Stimulated activated CD8-positive, alpha-beta memory T cell treated with anti-CD3 and anti-CD28 coated beads, Interleukin-7, amount 100 ng/mL, for 1 hour (primary cell): ENCODE data around the gene RETSAT.
A peak's percentile ranks its signal among the peaks of the same experiment; 100 is the strongest.
"Not testable (repeated sequence)": the region's sequence is repeated elsewhere in the genome, so short reads cannot be mapped to it uniquely, and the experiment has no call there.

Source experiments
- DNase-seq, 2 donors: peaks; one replicate each; pipeline ENCODE4 v3.0.0-alpha.2; 2020; ENCODE audit warnings: low read depth in 2 of 2

RETSAT gene

DNA sequence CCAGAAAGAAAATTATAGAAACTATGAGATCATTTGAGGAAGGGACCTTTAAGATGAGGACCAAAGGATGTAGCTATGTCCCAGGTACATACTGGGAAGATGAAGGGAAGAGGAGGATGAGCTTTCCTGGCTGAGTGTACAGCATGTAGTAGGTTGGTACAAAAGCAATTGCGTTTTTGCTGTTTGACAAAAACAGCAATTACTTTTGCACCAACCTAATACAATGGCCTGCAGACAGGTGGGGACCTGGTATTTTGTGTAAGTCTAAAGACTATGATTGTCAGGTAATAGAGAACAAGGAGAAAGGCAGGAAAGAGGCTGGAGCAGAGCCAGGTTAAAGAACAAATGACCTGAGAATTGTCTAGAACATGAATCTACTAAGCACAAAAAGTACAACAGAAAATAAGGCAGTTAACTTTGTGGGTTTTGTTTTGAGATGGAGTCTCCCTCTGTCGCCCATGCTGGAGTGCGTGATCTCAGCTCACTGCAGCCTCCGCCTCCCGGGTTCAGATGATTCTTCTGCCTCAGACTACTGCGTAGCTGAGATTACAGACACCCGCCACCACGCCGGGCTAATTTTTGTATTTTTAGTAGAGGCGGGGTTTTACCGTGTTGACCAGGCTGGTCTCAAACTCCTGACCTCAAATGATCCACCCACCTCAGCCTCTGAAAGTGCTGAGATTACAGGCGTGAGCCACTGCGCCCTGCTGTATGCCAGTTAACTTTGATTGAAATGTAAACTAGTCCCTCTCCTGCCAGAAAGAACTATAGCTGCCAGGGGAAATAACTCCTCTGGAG, 23.3 kb downstream of the RETSAT start:
- no peak for DNase-seq

DNA sequence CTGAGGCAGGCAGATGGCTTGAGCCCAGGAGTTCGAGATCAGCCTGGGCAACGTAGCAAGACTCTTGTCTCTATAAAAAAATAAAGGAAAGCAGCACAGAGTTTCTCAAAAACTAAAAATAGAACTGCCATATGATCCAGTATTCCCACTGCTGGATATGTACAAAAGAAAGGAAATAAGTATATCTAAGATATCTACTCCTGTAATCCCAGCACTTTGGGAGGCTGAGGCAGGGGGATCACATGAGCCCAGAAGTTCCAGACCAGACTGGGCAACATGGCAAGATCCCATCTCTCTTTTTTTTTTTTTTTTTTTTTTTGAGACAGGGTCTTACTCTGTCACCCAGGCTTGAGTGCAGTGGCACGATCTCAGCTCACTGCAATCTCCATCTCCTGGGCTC, 24.6 kb downstream of the RETSAT start:
- not testable (repeated sequence) for DNase-seq

DNA sequence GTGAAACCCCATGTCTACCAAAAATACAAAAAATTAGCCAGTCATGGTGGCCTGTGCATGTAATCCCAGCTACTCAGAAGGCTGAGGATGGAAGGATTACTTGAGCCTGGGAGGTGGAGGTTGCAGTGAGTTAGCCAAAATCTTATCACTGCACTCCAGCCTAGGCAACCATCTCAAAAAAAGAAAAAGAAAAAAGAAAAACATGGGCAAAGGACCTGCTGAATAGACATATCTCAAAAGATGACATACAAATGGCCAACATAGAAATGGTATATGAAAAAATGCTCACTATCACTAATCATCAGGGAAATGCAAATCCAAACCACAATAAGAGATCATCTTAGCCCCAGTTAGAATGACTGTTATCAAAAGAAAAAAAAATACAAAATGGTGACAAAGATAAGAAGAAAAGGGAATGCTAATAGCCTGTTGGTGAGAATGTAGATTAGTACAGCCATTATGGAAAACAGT, 25.1 kb downstream of the RETSAT start:
- no peak for DNase-seq

DNA sequence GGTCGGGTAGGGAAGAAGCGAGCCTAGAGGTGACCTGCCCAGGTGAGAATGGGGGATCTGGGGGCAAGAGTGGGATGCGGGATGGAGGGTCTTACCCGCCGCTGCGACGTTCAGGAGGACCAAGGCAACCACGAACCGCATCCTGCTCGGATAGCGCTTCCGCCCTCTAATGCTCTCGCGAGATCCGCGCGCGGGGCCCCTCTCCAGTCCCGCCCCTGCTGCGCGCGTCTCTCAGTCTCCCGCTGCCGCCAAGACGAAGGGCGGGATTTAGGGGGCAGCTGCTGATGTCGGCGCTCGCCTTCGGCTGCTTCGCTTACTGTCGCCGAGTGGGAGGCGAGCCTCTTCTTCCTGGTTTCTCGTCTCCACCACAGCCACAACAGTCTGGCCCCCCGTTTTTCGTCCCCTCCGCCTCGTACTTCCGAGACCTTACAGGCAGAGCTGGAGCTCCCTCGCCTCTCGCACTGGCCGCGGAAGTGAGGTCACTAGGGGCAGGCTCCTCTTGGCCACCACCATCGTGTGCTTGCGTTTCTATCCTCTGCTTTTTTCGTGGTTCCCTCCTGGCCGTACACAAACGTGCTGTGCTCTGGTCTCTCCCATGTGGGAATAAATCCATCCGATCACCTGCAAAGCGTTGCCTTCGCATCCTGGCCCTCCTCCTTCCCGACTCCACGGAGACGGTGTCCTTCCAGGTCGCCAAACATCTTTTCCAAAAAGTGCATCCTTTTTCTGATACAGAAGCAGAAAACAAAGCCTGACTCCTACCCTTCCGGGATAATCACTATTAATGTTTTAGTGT, 26.3 kb downstream of the RETSAT start, which contains the start of gene TGOLN2:
TSS of gene TGOLN2 (minus strand) at position 168 of the 796 bp plus-strand sequence. CDS start at position 141, 27 bp downstream.
- DNase-seq, result peak; percentile 85 to 87

DNA sequence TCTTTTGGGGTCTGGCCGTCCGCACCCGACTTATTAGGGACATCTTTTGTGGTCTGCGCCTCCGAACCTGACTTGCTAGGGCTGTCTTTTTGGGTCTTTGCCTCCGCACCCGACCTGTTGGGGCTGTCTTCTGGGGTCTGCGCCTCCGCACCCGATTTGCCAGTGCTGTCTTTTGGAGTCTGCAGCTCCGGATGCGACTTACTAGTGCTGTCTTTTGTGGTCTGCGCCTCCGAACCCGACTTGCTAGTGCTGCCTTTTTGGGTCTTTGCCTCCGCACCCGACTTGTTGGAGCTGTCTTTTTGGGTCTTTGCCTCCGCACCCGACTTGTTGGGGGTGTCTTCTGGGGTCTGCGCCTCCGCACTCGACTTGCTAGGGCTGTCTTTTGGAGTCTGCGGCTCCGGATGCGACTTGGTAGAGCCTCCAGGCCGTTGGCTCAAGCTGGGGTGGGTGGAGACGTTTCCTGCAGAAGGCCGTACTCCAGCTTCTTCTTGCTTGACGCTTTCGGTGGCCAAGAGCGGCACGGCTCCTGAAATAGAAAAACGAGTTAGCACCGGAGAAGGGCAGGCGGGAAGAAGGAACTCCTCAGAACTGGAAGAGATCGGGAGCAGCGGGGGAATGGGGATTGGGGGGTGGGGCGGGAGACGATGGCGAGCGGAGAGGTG, 27.0 kb downstream of the RETSAT start:
- DNase-seq, result peak; percentile 25

DNA sequence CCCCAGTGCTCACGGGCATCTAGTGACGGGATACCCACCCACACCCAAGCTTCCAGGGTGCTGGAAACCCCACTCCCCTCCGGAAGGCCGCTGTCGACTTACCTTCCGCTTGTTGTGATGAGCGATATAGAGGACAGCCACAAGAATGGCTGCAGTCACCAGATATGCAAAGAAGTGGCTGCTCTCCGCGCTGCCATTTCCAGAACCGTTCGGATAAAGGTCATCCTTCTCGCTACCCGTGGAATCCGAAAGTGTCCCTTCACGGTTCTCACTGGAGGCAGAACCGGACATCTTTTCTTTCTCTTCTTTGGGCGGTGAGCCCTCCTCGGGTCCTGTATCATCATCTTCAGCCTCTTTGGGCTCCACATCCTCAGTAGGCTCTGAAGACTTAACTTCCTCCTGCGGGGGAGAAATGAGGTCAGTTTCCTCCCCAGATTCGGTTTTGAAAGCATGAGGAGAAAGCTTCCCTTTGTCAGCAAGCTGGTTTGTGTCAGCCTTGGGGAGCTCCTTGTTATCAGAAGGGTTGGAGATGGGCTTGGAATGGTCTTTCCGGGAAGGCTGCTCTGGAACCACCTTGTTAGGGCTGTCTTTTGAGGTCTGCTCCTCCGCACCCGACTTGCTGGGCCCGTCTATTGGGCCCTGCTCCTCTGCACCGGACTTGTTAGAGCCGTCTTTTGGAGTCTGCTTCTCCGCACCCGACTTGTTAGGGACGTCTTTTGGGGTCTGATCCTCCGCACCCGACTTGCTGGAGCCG, 27.7 kb downstream of the RETSAT start:
- no peak for DNase-seq

DNA sequence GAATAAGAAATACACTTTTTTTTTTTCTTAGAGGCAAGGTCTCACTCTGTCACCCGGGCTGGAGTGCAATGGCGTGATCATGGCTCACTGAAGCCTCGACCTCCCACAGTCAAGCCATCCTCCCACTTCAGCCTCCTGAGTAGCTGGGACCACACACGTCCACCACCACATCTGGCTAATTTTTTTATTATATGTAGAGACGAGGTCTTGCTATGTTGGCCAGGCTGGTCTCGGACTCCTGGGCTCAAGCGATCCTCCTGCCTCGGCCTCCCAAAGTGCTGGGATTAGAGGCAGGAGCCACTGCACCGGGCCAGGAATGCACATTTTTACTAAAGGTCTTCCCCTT, 28.9 kb downstream of the RETSAT start:
- DNase-seq, result no peak

DNA sequence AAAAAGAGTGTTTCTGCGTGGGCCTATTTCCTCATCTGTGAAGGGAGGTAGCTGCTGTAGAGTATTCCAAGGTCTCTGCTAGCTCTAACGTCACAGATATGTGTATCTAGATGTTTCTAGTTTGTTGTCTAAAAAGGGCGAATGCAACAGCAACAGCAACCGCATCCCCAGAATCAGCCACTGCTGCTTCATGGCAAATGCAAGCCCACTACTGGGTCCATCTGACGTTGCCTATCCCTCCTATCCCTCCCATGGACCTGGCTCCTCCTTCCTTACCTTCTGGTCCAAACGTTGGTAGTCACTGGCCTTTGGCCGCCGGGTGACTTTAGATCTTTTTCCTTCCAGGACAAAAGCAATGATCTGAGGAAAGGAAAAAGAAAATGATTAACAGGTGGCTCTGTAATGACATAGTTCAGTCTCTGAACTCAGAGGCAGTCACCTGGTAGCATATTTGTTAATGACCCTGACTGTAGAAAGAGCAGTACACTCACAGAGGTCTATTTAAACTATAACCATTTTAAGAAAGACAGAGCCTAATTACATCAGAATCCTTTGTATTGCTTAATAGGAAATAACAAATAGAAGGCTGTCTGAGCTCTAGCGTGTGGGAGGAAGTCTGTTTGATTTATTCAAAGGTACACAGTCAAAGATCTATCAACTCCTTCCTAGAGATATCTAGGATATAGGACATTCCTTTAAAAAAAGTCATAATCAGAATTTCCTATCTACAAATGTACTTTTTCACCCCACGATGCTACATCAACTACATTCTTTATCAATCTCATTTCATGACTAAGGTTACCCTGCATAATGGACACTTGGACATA, 29.5 kb downstream of the RETSAT start:
- no peak for DNase-seq

DNA sequence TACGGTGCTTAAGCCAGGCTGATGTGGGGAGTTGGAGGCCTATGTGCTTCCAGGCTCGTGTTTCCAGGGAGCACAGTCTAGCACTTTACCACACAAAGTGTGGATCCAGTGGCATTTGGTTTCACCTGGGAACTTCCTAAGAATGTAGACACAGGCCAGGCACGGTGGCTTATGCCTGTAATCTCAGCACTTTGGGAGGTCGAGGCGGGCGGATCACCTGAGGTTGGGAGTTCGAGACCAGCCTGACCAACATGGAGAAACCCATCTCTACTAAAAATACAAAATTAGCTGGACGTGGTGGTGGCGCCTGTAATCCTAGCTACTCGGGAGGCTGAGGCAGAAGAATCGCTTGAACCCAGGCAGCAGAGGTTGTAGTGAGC, 30.4 kb downstream of the RETSAT start:
- DNase-seq, result not testable (repeated sequence)

DNA sequence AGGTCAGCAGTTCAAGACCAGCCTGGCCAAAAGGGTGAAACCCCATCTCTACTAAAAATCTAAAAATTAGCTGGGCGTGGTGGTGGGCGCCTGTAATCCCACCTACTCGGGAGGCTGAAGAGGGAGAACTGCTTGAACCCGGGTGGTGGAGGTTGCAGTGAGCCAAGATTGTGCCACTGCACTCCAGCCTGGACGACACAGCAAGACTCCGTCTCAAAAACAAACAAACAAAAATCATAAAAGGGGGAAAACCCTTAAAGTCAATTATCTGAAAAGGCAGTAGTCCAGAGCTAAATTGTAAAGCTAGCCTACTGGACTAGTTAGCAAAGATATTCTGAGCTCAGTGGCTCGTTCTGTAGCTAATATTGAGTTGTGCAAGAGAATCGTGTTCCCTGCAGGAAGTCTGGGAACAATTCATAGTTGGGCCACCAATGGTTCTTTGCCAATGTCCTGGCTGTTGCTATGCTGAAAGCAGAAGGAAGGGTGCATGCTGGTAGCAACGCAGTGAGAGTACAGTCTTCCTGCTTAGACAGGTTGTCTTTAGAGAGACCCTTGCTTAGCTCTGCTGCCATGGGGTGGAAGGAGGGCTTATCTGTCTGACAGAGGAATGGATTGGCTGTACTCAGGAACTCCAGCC, 30.9 kb downstream of the RETSAT start:
- no peak for DNase-seq

DNA sequence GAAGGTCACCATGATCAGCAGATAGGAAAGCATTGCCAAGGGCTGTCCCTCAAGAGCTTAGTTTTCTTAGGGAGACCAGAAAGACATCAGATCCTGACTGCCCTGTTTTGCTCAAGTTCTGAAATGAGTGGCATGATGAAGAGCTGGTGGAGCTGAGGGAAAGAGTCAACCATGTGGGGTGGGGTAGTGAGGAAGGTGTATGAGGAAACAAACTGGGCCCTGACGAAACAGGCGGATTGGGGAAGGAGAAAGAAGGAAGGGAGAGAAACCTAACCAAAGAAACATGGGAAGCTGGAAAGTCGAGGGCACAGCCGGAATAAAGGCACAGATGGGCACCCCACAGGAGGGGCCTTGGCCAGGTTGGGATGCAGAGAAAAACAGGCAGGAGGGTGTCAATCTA, 34.5 kb downstream of the RETSAT start:
- DNase-seq, result no peak

DNA sequence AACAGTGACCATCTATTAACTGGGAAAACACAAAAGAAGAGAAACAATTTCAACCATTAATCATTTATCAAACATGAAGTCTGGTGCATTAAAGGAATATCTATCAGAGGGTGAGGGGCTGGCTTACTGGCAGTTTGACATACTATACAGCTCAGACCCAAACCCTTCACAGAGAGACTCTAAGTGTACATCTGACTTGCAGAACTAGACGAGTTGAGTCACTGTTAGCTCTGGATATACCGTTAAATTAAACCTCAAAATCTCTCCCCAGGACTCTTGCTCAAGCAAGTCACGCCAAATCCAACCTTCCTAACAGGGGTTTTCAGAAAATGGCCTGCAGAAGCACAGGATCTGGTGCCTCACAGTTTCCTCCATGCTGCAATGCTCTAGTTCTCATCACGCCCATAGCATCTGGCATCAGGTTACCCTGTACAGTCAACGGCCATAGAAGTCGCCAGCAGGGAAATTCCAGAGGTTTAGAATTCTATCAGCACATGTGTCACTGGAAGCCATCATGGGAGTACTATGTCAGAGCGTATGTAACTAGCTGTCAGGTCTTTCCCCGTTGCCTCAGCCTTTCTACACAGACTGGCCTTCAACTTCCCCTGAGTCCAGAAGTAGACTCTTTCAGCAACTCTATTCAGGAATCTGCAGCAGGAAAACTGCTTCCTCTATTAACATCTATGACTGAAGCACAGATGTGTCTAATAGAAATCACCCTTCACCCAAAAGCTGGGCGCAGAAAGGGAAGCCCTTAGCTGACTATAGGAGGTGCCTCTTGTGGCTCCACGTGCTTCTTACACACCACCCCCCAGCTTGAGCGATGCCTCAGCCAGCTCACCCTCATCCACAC, 35.9 kb downstream of the RETSAT start:
- DNase-seq, result no peak

DNA sequence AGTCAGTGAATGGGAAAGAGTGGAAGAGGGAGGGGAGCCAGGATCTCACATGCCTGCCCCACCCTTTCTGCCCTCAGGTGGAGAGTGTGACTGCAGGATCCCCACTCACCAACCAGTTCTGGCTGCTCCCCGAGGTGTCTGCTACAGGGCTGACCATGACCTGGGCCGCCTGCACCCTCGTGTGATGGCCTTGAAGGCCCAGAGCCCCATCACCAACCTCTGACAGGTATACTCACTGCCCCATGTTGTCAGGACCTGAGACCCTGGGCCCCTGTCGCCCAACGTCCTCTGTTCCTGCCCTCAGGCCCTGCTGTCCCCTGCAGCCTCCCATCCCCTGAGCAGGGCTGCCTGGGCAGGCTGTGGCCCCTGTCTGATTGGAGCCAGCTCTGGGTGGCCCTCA, 38.4 kb downstream of the RETSAT start:
- DNase-seq, result not testable (repeated sequence)

DNA sequence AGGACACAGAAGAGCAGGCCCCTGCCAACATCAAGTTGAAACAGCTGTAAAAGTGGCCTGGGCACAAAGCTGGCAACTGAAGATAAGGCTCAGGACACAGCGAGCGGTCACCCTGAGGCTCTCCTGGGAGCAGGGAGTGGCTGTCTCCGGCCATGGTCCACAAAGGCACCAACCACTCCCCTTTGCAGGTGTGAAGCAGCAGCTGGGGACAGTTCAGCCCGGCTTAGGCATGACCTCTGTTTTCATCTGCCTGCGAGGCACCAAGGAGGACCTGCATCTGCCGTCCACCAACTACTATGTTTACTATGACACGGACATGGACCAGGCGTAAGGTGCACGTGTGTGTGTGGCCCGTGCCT, 39.5 kb downstream of the RETSAT start:
- DNase-seq, result no peak

DNA sequence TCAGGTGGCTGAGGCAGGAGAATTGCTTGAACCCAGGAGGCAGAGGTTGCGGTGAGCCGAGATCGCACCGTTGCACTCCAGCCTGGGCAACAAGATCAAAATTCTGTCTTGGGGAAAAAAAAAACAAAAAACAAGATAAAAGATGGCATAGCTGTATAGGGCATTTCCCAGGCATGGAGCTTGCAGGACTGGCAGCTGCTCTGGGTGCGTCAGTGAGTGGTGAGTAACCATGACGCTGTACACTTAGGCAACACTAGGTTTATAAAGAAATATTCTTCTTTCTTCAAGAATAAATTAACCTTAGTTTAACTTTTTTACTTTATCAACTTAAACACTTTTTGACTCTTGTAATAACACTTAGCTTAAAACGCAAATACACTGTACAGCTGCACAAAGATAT, 41.9 kb downstream of the RETSAT start:
- DNase-seq, result no peak

DNA sequence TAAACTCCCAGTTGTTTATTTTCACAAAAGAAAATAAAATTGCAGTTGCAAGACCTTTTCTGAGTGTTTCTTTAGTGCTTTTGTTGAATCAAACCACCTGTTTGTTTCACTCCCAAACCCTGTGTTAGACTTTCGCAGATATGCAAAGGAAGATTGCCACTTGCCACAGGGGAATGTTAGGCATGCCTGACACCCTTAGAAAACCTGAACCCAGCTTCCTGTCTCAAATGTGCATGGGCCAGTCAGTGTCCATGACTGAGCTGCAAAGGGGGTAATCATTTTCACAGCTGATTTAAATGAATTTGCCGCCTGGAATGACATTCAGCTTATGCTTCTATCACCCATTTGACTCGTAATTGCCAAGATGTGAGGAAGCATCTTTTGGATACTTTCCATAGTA, 44.0 kb downstream of the RETSAT start:
- no peak for DNase-seq

DNA sequence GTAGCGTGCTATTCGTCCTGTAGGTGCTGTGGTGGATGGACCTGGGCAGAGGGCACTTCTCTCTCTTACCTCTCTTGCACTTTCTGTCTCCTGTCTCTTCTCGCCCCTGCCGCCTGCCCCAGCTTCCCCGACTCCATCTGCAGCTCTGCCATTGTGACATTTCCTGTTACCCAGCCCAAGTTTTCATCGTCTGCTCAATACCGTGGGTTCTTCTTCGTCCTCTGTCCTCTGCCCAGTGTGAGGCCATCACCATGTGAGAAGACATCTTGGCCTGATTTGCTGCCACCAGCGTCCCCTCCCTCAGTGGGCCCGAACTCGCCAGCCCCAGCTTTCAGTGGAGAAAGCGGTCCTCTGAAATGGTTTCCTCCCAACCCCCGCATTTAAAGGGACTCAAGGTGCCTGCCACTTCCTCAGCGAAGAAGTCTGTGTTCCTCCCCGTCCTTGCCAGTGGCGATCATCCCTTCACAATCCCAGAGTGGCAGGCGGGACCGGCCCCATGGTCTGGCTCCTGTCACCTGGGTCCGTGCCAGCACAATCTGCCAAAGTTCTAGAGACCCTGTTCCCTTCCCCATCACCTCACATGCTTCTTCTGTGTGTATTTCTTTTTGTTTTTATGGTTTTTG, 44.5 kb downstream of the RETSAT start:
- DNase-seq, result no peak

DNA sequence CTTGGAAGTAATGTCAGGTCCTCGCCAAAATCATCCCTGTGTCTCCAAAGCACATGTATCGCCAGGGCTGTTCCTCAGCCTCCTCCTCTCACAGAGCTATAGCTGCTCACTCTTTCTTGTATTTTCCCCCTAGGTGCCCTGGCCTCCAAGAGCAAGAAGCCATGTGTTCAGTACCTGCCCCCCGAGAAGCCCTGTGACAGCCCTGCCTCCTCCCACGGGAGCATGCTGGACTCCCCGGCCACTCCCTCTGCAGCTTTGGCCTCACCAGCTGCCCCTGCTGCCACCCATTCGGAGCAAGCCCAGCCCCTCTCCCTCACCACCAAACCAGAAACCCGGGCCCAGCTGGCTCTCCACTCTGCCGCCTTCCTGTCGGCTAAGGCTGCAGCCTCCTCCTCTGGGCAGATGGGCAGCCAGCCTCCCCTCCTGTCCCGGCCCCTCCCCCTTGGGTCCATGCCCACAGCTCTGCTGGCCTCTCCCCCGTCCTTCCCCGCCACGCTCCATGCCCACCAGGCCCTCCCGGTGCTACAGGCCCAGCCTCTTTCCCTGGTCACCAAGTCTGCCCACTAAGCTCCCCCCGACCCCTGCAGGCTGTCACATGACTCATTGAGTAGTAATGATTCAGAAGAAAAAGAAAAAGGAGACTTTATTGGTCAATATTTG, 45.3 kb downstream of the RETSAT start:
- DNase-seq, result no peak

DNA sequence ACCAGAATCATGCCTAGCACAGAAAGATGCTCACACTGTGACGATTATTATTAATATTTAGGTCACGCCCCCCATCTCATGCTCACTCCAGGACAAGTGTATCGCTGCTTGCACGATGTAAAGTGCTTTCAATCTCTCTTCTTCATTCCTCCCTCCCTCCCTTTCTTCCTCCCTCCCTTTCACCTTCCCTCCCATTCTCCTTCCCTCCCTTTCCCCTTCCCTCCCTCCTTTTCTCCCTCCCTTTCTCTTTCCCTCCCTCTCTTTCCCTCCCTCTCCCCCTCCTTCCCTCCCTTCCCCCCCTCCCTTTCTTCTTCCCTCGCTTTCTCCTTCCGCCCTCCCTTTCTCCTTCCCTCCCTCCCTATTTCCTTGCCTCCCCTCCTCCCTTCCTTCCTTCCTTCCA, 46.1 kb downstream of the RETSAT start:
- DNase-seq, result no peak
